Esophagus squamous epithelium (tissue), 4 donors: Measurements from ENCODE around the gene ADAD1.

Experiments
- POLR2A ChIP-seq, 4 donors: fragments of 450-650 bp; IDR thresholded peaks; one replicate each; pipeline ENCODE4 v1.6.1; 2017; ENCODE audit warnings: antibody characterized with exemption in 4 of 4, mild to moderate bottlenecking in 4 of 4, moderate library complexity in 3 of 4
- TF ChIP-seq, protein P1 (sequence below), 6 experiments: fragments of 450-650 bp in 4 of 6; fragments of 200-600 bp in 2 of 6; sonication (generic) in 2 of 6; IDR thresholded peaks; one replicate each; pipeline ENCODE4 v1.5.1; 2016 to 2019; ENCODE audit warnings: antibody characterized with exemption in 6 of 6, mild to moderate bottlenecking in 4 of 6, moderate library complexity in 4 of 6

DNA sequence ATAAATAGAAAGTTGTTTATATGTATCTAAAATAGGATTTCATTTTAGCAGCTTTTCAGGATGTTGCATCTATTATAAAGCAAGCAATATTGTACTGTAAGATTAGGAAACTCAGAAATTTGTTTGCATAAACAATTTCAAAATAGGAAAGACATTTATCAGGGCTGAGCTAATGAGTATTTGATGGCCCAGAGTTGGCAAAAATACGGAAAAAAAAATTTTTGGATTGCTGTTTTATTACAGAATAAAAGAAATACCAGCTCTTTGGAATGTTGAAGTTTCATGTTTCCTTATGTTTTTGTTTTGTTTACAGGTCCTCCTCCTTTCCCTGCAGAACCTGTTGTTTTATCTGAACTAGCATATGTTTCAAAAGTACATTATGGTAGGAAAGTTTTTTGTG lies 14.5 kb downstream of the ADAD1 start:
- TF ChIP-seq, protein P1, sequence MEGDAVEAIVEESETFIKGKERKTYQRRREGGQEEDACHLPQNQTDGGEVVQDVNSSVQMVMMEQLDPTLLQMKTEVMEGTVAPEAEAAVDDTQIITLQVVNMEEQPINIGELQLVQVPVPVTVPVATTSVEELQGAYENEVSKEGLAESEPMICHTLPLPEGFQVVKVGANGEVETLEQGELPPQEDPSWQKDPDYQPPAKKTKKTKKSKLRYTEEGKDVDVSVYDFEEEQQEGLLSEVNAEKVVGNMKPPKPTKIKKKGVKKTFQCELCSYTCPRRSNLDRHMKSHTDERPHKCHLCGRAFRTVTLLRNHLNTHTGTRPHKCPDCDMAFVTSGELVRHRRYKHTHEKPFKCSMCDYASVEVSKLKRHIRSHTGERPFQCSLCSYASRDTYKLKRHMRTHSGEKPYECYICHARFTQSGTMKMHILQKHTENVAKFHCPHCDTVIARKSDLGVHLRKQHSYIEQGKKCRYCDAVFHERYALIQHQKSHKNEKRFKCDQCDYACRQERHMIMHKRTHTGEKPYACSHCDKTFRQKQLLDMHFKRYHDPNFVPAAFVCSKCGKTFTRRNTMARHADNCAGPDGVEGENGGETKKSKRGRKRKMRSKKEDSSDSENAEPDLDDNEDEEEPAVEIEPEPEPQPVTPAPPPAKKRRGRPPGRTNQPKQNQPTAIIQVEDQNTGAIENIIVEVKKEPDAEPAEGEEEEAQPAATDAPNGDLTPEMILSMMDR (IDR thresholded peaks at IDR 0.05) = no peak
- no peak for TF ChIP-seq POLR2A (IDR thresholded peaks at IDR 0.05)
